HEK293 (cell line): Measurements from ENCODE around the gene RBBP5.

Experiments
- CTCF ChIA-PET: fragments of 350-600 bp; formaldehyde crosslinking; extraction: SDS; loops from one replicate; lab custom pipeline; 2021; ENCODE audit warnings: antibody characterized with exemption; lab: Yijun Ruan, JAX
- POLR2A ChIA-PET: fragments of 300-600 bp; formaldehyde crosslinking; extraction: SDS; loops from one replicate; lab custom pipeline; 2020; ENCODE audit warnings: antibody characterized with exemption, inconsistent platforms; lab: Yijun Ruan, JAX
- H3K27ac ChIP-seq: fragments of 200-500 bp; sonication (Bioruptor generic); 2 replicates; pipeline ENCODE4 v1.5.1; 2014; ENCODE audit warnings: low read depth, low read length, control low read depth, inconsistent platforms; ENCODE audit errors: extremely low read depth
- H3K36me3 ChIP-seq, 2 experiments: fragments of 200-500 bp in 1 of 2; sonication (Bioruptor generic) in 1 of 2; 1 replicate in 1 of 2; 2 replicates in 1 of 2; pipeline ENCODE4 v1.5.1; 2014 to 2017; ENCODE audit warnings: inconsistent platforms in 2 of 2, low read length in 2 of 2; ENCODE audit not compliant: control insufficient read depth in 2 of 2, insufficient read depth in 1 of 2
- H3K4me1 ChIP-seq: fragments of 200-500 bp; sonication (Bioruptor generic); 2 replicates; pipeline ENCODE4 v1.5.1; 2014; ENCODE audit warnings: mild to moderate bottlenecking, low read length, inconsistent platforms; ENCODE audit not compliant: control insufficient read depth, insufficient read depth
- H3K4me3 ChIP-seq: 2 replicates; pipeline ENCODE4 v1.5.1; 2011; ENCODE audit warnings: low read depth, mild to moderate bottlenecking, control low read depth, low read length, moderate library complexity
- H3K9me3 ChIP-seq: fragments of 200-500 bp; sonication (Bioruptor generic); 2 replicates; pipeline ENCODE4 v1.5.1; 2014; ENCODE audit warnings: low read depth, low read length, inconsistent platforms; ENCODE audit not compliant: control insufficient read depth, insufficient read depth
- EGR2 ChIP-seq: fragments of 450-650 bp; formaldehyde crosslinking; IDR thresholded peaks from 2 replicates; pipeline ENCODE4 v1.5.1; 2016; ENCODE audit warnings: low read depth, missing biosample characterization, missing genetic modification characterization
- GLIS1 ChIP-seq: fragments of 450-650 bp; formaldehyde crosslinking; IDR thresholded peaks from 2 replicates; pipeline ENCODE4 v1.5.1; 2016; ENCODE audit warnings: missing biosample characterization, missing genetic modification characterization
- SCRT1 ChIP-seq: fragments of 450-650 bp; formaldehyde crosslinking; IDR thresholded peaks from 2 replicates; pipeline ENCODE4 v1.5.1; 2016; ENCODE audit warnings: missing biosample characterization, missing genetic modification characterization, borderline replicate concordance
- SP3 ChIP-seq: fragments of 450-650 bp; formaldehyde crosslinking; IDR thresholded peaks from 2 replicates; pipeline ENCODE4 v1.5.1; 2016; ENCODE audit warnings: missing biosample characterization, missing genetic modification characterization
- TRIM28 ChIP-seq: IDR thresholded peaks from 2 replicates; pipeline ENCODE4 v1.6.1; 2011; ENCODE audit warnings: low read length, control low read depth, borderline replicate concordance
- ZNF114 ChIP-seq: fragments of 450-650 bp; formaldehyde crosslinking; IDR thresholded peaks from 2 replicates; pipeline ENCODE4 v1.5.0; 2017; ENCODE audit warnings: missing biosample characterization, missing genetic modification characterization
- ZNF121 ChIP-seq: fragments of 450-650 bp; formaldehyde crosslinking; IDR thresholded peaks from 2 replicates; pipeline ENCODE4 v1.5.1; 2016; ENCODE audit warnings: missing biosample characterization, missing genetic modification characterization
- ZNF155 ChIP-seq: fragments of 450-650 bp; formaldehyde crosslinking; IDR thresholded peaks from 2 replicates; pipeline ENCODE4 v1.5.1; 2016; ENCODE audit warnings: missing biosample characterization, missing genetic modification characterization
- ZNF157 ChIP-seq: fragments of 450-650 bp; formaldehyde crosslinking; IDR thresholded peaks from 2 replicates; pipeline ENCODE4 v1.5.1; 2016; ENCODE audit warnings: missing biosample characterization, missing genetic modification characterization
- ZNF16 ChIP-seq: fragments of 450-650 bp; formaldehyde crosslinking; IDR thresholded peaks from 2 replicates; pipeline ENCODE4 v1.5.1; 2016; ENCODE audit warnings: low read depth, missing biosample characterization, missing genetic modification characterization
- ZNF175 ChIP-seq: fragments of 450-650 bp; formaldehyde crosslinking; IDR thresholded peaks from 2 replicates; pipeline ENCODE4 v1.5.1; 2016; ENCODE audit warnings: missing biosample characterization, missing genetic modification characterization
- ZNF335 ChIP-seq: fragments of 450-650 bp; formaldehyde crosslinking; conservative IDR thresholded peaks from 2 replicates; pipeline ENCODE4 v1.5.1; 2016; ENCODE audit warnings: missing biosample characterization, missing genetic modification characterization
- ZNF37A ChIP-seq: fragments of 450-650 bp; IDR thresholded peaks from 2 replicates; pipeline ENCODE4 v1.5.1; 2018; ENCODE audit warnings: missing biosample characterization, missing genetic modification characterization
- ZNF433 ChIP-seq: fragments of 450-650 bp; formaldehyde crosslinking; IDR thresholded peaks from 2 replicates; pipeline ENCODE4 v1.5.1; 2016; ENCODE audit warnings: missing biosample characterization, missing genetic modification characterization, low read depth
- ZNF549 ChIP-seq: fragments of 450-650 bp; IDR thresholded peaks from 2 replicates; pipeline ENCODE4 v1.5.1; 2018; ENCODE audit warnings: missing biosample characterization, missing genetic modification characterization, mild to moderate bottlenecking, inconsistent platforms, moderate library complexity
- ZNF585B ChIP-seq: fragments of 450-650 bp; formaldehyde crosslinking; IDR thresholded peaks from 2 replicates; pipeline ENCODE4 v1.5.1; 2016; ENCODE audit warnings: missing biosample characterization, missing genetic modification characterization
- ZNF785 ChIP-seq: fragments of 450-650 bp; formaldehyde crosslinking; IDR thresholded peaks from 2 replicates; pipeline ENCODE4 v1.5.1; 2016; ENCODE audit warnings: missing biosample characterization, missing genetic modification characterization
- ZNF843 ChIP-seq: fragments of 450-650 bp; formaldehyde crosslinking; IDR thresholded peaks from 2 replicates; pipeline ENCODE4 v1.5.1; 2016; ENCODE audit warnings: missing biosample characterization, missing genetic modification characterization
- TF ChIP-seq, protein P1 (sequence below): fragments of 450-650 bp; formaldehyde crosslinking; IDR thresholded peaks from 2 replicates; pipeline ENCODE4 v1.5.1; 2017; ENCODE audit warnings: missing biosample characterization, missing genetic modification characterization
- TF ChIP-seq, protein P2 (sequence below): fragments of 450-650 bp; formaldehyde crosslinking; IDR thresholded peaks from 2 replicates; pipeline ENCODE4 v1.5.1; 2016; ENCODE audit warnings: missing biosample characterization, missing genetic modification characterization
- TF ChIP-seq, protein P3 (sequence below): fragments of 450-650 bp; formaldehyde crosslinking; IDR thresholded peaks from 2 replicates; pipeline ENCODE4 v1.5.1; 2016; ENCODE audit warnings: missing biosample characterization, missing genetic modification characterization
- TF ChIP-seq, protein P4 (sequence below): fragments of 450-650 bp; formaldehyde crosslinking; IDR thresholded peaks from 2 replicates; pipeline ENCODE4 v1.5.1; 2016; ENCODE audit warnings: missing biosample characterization, missing genetic modification characterization

The RBBP5 gene

DNA sequence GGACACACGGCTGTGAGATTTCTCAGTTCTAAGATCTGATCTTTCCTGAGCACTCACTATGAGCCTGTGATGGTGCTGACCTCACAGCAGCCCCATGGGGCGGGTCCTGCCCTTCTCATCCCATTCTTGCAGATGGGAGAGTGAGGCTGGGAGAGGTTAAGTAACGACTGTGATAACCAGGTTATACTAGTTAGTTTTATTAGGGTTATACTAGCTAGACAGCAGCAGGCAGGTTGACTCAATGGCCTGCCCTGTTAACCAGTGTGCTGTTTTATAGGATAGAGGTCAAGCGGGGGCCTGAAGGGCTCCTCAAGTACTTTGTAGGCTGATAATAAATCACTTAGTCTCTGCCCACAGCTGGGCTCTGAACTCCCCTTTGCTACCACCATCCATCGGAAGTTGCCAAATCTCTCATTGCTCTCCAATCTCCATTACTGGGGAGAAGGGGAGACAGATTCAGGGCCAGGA is 74.0 kb downstream of the RBBP5 start:
- Histone ChIP-seq H3K4me1 (no peaks in the 10 kb centered on the region), H3K36me3 (no peaks in the 10 kb centered on the region)
- TF ChIP-seq EGR2 (peak; percentile 33; the same call in 1 of the 2 replicates), ZNF175 (tag by site-specific recombination) (no peak)
- TF ChIP-seq, all 188 proteins: peak for 1
- CTCF ChIA-PET = interaction anchor here (4.3 kb wide), 1 partner anchor 14 kb away, joined by 34 read pairs; no protein-coding TSS in a partner anchor
- POLR2A ChIA-PET = no interaction called here
- no peaks in the 10 kb centered on the region for H3K9me3 ChIP-seq
- H3K27ac ChIP-seq = no peak overlapping the region
- H3K4me3 ChIP-seq = no peak overlapping the region

DNA sequence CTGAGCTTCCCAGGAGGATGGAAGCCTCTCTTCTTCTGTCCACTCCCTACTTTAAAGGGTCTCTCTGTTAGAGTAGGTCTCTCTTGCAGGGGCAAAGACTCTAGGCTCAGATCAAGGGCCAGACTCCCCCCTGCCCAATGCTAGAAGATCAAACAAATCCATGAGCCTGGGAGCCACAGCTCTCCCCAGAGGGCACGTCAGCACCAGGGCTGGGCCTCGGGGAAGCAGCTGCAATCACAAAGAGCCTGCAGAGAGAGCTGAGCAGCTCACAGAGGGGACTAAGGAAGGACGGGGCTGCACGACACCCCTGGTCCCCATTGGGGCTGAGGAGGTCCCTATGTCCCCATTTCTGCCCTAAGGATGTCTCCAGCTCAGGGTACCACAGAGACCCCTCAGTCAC is 74.9 kb downstream of the RBBP5 start:
- Histone ChIP-seq H3K27ac (no peak overlapping the region), H3K9me3 (no peaks in the 10 kb centered on the region), H3K4me1 (no peaks in the 10 kb centered on the region), H3K36me3 (no peaks in the 10 kb centered on the region), H3K4me3 (no peak overlapping the region)
- CTCF ChIA-PET = interaction anchor here (0.5 to 0.9 kb wide), 2 partner anchors 15 to 53 kb away, joined by 3 read pairs; no protein-coding TSS in a partner anchor
- POLR2A ChIA-PET = interaction anchor here (0.5 kb wide), 1 partner anchor 35 kb away, joined by 4 read pairs; no protein-coding TSS in a partner anchor
- TF ChIP-seq ZNF114 (tag by site-specific recombination) = no peak
- TF ChIP-seq TRIM28 = no peak
- no peak for TF ChIP-seq ZNF335 (tag by site-specific recombination)
- TF ChIP-seq ZNF37A (tag by site-specific recombination) = no peak
- TF ChIP-seq ZNF155 (tag by site-specific recombination) = no peak
- TF ChIP-seq ZNF585B = no peak
- no peak for TF ChIP-seq SP3
- no peak for TF ChIP-seq GLIS1 (tag by site-specific recombination)
- no peak for TF ChIP-seq ZNF549 (tag by site-specific recombination)
- TF ChIP-seq ZNF121 (tag by site-specific recombination) = no peak
- no peak for TF ChIP-seq ZNF157 (tag by site-specific recombination)
- no peak for TF ChIP-seq ZNF16
- TF ChIP-seq ZNF785 = no peak
- TF ChIP-seq, protein P1, sequence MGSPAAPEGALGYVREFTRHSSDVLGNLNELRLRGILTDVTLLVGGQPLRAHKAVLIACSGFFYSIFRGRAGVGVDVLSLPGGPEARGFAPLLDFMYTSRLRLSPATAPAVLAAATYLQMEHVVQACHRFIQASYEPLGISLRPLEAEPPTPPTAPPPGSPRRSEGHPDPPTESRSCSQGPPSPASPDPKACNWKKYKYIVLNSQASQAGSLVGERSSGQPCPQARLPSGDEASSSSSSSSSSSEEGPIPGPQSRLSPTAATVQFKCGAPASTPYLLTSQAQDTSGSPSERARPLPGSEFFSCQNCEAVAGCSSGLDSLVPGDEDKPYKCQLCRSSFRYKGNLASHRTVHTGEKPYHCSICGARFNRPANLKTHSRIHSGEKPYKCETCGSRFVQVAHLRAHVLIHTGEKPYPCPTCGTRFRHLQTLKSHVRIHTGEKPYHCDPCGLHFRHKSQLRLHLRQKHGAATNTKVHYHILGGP = no peak

DNA sequence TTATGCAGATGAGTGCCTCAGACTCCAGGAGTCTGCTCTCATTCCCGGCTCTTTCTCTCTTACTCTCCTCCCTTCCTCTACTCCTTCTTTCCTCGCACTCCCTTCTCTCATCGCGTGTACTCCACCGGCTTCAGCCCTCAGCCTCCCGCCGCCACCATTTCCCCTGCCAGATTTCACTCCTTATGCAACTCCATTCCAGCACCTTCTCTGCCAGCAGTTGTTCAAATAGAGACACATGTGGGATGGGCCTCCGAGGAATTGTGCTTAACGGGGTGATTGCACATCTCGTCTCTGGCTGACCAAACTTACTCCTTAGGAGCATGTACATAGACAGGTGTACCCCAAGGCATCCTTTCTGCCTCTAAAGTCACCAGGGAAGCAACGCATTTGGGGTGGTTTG is 76.6 kb downstream of the RBBP5 start:
- TF ChIP-seq, protein P2, sequence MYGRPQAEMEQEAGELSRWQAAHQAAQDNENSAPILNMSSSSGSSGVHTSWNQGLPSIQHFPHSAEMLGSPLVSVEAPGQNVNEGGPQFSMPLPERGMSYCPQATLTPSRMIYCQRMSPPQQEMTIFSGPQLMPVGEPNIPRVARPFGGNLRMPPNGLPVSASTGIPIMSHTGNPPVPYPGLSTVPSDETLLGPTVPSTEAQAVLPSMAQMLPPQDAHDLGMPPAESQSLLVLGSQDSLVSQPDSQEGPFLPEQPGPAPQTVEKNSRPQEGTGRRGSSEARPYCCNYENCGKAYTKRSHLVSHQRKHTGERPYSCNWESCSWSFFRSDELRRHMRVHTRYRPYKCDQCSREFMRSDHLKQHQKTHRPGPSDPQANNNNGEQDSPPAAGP = no peak
- TF ChIP-seq ZNF843 (tag by site-specific recombination) = no peak
- CTCF ChIA-PET = no interaction called here

DNA sequence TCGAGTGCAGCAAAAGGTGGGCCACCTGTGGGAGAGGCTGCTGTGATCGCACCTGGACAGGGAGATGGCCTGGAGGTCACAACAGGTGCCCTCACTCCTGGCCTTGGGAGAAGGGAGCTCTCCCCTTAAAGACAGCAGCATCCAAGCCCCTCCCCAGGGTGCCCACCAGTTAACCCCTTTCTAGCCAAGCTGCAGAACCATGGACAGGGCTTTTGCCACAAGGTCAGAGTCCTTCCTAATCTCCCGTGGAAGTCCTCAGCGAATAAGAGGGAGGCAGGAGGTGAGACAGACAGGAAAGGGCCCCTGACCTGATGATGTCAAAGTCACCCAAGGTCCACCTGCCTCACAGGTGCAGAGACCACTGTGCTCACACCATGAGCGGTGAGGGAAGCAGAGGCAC is 77.0 kb downstream of the RBBP5 start:
- no peaks in the 10 kb centered on the region for H3K4me1 ChIP-seq
- CTCF ChIA-PET = interaction anchor here (0.7 kb wide), 1 partner anchor 43 kb away, joined by 5 read pairs; no protein-coding TSS in a partner anchor
- TF ChIP-seq, protein P3, sequence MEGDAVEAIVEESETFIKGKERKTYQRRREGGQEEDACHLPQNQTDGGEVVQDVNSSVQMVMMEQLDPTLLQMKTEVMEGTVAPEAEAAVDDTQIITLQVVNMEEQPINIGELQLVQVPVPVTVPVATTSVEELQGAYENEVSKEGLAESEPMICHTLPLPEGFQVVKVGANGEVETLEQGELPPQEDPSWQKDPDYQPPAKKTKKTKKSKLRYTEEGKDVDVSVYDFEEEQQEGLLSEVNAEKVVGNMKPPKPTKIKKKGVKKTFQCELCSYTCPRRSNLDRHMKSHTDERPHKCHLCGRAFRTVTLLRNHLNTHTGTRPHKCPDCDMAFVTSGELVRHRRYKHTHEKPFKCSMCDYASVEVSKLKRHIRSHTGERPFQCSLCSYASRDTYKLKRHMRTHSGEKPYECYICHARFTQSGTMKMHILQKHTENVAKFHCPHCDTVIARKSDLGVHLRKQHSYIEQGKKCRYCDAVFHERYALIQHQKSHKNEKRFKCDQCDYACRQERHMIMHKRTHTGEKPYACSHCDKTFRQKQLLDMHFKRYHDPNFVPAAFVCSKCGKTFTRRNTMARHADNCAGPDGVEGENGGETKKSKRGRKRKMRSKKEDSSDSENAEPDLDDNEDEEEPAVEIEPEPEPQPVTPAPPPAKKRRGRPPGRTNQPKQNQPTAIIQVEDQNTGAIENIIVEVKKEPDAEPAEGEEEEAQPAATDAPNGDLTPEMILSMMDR (tag by site-specific recombination) = no peak
- TF ChIP-seq ZNF433 (no peak), SCRT1 (tag by site-specific recombination) (peak; percentile 40; the same call in 1 of the 2 replicates)
- TF ChIP-seq, protein P4, sequence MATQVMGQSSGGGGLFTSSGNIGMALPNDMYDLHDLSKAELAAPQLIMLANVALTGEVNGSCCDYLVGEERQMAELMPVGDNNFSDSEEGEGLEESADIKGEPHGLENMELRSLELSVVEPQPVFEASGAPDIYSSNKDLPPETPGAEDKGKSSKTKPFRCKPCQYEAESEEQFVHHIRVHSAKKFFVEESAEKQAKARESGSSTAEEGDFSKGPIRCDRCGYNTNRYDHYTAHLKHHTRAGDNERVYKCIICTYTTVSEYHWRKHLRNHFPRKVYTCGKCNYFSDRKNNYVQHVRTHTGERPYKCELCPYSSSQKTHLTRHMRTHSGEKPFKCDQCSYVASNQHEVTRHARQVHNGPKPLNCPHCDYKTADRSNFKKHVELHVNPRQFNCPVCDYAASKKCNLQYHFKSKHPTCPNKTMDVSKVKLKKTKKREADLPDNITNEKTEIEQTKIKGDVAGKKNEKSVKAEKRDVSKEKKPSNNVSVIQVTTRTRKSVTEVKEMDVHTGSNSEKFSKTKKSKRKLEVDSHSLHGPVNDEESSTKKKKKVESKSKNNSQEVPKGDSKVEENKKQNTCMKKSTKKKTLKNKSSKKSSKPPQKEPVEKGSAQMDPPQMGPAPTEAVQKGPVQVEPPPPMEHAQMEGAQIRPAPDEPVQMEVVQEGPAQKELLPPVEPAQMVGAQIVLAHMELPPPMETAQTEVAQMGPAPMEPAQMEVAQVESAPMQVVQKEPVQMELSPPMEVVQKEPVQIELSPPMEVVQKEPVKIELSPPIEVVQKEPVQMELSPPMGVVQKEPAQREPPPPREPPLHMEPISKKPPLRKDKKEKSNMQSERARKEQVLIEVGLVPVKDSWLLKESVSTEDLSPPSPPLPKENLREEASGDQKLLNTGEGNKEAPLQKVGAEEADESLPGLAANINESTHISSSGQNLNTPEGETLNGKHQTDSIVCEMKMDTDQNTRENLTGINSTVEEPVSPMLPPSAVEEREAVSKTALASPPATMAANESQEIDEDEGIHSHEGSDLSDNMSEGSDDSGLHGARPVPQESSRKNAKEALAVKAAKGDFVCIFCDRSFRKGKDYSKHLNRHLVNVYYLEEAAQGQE (tag by site-specific recombination) = peak; percentile 96

More for the DNA sequence above, 76.6 kb downstream of the RBBP5 start:
- Histone ChIP-seq H3K36me3 (no peaks in the 10 kb centered on the region), H3K4me3 (no peak overlapping the region), H3K9me3 (no peaks in the 10 kb centered on the region), H3K27ac (no peak overlapping the region), H3K4me1 (no peaks in the 10 kb centered on the region)
- POLR2A ChIA-PET = no interaction called here

More for the DNA sequence above, 77.0 kb downstream of the RBBP5 start:
- no peak overlapping the region for H3K4me3 ChIP-seq
- H3K27ac ChIP-seq = no peak overlapping the region
- POLR2A ChIA-PET = no interaction called here
- H3K9me3 ChIP-seq = no peaks in the 10 kb centered on the region
- no peaks in the 10 kb centered on the region for H3K36me3 ChIP-seq
